Measurements from ENCODE around the gene CPNE7.

DNA sequence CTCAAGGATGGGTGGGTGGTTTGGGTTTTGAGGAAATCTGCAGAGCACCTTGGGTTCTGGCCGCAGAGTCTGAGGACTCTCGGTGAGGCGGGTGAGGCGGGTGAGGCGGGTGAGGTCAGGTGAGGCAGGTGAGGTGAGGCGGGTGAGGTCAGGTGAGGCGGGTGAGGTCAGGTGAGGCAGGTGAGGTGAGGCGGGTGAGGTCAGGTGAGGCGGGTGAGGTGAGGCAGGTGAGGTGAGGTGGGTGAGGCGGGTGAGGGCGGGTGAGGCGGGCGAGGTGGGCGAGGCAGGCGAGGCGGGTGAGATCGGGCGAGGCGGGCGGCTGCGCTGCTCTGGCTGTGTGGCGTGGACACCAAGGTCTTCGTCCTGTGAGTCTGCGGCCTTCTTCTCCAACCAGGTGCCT, 39.2 kb upstream of the CPNE7 start:
- TF ChIP-seq, protein P1, sequence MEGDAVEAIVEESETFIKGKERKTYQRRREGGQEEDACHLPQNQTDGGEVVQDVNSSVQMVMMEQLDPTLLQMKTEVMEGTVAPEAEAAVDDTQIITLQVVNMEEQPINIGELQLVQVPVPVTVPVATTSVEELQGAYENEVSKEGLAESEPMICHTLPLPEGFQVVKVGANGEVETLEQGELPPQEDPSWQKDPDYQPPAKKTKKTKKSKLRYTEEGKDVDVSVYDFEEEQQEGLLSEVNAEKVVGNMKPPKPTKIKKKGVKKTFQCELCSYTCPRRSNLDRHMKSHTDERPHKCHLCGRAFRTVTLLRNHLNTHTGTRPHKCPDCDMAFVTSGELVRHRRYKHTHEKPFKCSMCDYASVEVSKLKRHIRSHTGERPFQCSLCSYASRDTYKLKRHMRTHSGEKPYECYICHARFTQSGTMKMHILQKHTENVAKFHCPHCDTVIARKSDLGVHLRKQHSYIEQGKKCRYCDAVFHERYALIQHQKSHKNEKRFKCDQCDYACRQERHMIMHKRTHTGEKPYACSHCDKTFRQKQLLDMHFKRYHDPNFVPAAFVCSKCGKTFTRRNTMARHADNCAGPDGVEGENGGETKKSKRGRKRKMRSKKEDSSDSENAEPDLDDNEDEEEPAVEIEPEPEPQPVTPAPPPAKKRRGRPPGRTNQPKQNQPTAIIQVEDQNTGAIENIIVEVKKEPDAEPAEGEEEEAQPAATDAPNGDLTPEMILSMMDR (IDR thresholded peaks at IDR 0.05): no peak
- no peak for TF ChIP-seq POLR2A (IDR thresholded peaks at IDR 0.05)

All from lower leg skin (tissue), 3 donors.